ENCODE measurements around the gene PRCC.

Gene PRCC

GRCh38 chr1:156738407-156738806, 28.9 kb upstream of the PRCC start:
- H3K9me3 ChIP-seq (ENCODE audit: insufficient read depth, low read depth, low read length): no peaks in the 10 kb centered on the region
- peaks cover 11% of the 10 kb centered on the region; the same call in 1 of the 2 replicates for H3K4me1 ChIP-seq (ENCODE audit: insufficient read depth, low read length)
- H3K36me3 ChIP-seq (ENCODE audit: insufficient read depth, low read depth, low read length): peaks cover 50% of the 10 kb centered on the region
- H3K9ac ChIP-seq (ENCODE audit: low read depth, low read length): no peak overlapping the region
- H3K4me3 ChIP-seq (ENCODE audit: low read length): no peak overlapping the region
- no peaks in the 10 kb centered on the region for H3K27me3 ChIP-seq (ENCODE audit: insufficient read depth, low read length)
- H3K27ac ChIP-seq (ENCODE audit: low read length): no peak overlapping the region

DNA sequence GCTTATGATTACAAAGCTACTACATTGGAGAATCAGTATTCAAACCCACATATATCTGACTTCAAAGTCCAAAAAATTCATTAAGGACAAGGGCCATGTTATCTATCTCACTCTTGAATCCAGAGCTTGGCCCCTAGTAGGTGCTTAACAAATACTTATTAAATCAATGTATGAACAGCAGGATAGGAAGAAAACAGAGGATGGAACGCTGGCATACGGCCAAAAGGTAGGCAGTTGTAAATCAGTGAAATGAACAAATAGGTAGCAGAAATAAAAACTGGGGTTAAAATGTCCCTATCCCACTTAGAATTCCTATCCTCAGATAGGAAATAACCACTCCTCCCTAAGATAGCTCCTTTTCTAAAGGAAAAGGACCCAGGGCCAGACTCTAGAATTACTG, 28.4 kb upstream of the PRCC start:
- H3K27ac ChIP-seq (ENCODE audit: low read length): no peak overlapping the region
- no peak overlapping the region for H3K9ac ChIP-seq (ENCODE audit: low read depth, low read length)
- no peaks in the 10 kb centered on the region for H3K27me3 ChIP-seq (ENCODE audit: insufficient read depth, low read length)
- peaks cover 50% of the 10 kb centered on the region for H3K36me3 ChIP-seq (ENCODE audit: insufficient read depth, low read depth, low read length)
- H3K9me3 ChIP-seq (ENCODE audit: insufficient read depth, low read depth, low read length): no peaks in the 10 kb centered on the region
- H3K4me1 ChIP-seq (ENCODE audit: insufficient read depth, low read length): peaks cover 11% of the 10 kb centered on the region; the same call in 1 of the 2 replicates
- H3K4me3 ChIP-seq (ENCODE audit: low read length): no peak overlapping the region

DNA sequence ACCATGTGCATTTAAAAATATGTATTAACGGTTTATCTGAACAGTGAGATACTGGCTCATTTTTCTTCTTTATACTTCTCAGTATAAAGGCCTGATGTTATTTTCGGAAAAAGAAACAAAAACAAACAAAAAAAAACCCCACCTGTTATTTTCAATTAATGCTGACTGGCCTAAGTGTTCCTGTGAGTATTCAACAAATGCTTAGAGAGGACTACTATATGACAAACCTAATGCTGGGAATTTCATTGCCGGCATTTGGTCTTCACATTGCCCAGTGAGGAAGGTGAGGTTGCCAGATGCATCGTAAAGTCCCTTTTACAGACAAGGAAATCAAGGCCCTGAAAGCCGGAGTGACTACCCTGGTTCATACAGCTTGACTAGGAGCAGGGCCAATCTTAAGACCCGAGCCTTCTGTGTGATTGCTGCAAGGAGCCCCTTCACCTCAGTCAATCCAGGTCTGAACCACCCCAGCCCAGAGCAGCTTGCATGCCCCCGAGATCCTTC, 27.0 kb upstream of the PRCC start:
- Histone ChIP-seq H3K4me3 (ENCODE audit: low read length) (peak overlapping the region; percentile 84), H3K27ac (ENCODE audit: low read length) (peak overlapping the region; percentile 68), H3K36me3 (ENCODE audit: insufficient read depth, low read depth, low read length) (peaks cover 59% of the 10 kb centered on the region), H3K9ac (ENCODE audit: low read depth, low read length) (peak overlapping the region; percentile 89), H3K27me3 (ENCODE audit: insufficient read depth, low read length) (no peaks in the 10 kb centered on the region), H3K4me1 (ENCODE audit: insufficient read depth, low read length) (peaks cover 12% of the 10 kb centered on the region; the same call in 1 of the 2 replicates), H3K9me3 (ENCODE audit: insufficient read depth, low read depth, low read length) (no peaks in the 10 kb centered on the region)

DNA sequence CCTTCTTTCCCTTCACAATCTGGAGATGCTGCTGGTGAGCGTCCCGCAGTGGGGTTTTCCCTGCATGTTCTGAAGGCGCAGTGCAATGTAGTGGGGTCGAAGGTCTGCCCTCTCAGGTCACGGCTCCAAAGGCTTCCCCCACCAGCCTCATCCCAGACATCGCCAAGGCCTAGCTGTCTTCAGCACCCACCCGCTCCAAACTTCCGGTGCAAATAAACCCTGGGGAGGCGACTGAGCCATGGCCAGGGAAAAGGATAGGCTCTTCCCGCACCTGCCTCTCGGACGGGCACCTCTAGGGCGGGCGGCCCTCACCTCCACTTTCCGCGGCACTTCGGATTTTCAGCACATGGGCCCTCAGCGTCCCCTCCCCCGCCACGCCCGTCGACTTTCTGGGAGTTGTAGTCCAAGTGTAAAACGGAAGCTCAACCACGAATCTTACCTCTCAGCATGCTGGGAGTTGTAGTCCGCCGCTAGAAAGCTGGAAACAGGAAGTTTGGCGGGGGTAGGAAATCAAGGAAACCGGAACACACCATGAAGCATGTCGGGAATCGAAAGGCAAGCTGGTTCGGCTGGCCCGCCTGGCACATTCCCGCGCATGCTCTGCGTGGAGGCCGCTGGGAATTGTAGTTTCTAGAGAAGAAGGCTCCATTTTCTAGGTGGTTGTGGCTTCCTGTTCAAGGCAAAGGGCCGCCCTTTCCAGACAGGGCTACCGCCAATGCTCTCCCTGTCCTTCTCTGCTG, 26.4 kb upstream of the PRCC start, which contains the start of gene MRPL24:
MRPL24 (minus strand) TSS at position 348 of the 740 bp plus-strand sequence. CDS start 2,384 bp downstream, outside the sequence.
- H3K27me3 ChIP-seq (ENCODE audit: insufficient read depth, low read length): no peaks in the 10 kb centered on the region
- peak within 1 kb of the TSS; percentile 89 for H3K9ac ChIP-seq (ENCODE audit: low read depth, low read length)
- H3K9me3 ChIP-seq (ENCODE audit: insufficient read depth, low read depth, low read length): no peaks in the 10 kb centered on the region
- H3K4me3 ChIP-seq (ENCODE audit: low read length): peak within 1 kb of the TSS; percentile 84
- peak within 1 kb of the TSS; percentile 68 for H3K27ac ChIP-seq (ENCODE audit: low read length)
- peaks cover 59% of the 10 kb centered on the region for H3K36me3 ChIP-seq (ENCODE audit: insufficient read depth, low read depth, low read length)
- H3K4me1 ChIP-seq (ENCODE audit: insufficient read depth, low read length): peaks cover 16% of the 10 kb centered on the region; the same call in 1 of the 2 replicates

- peaks cover 54% of the 10 kb centered on the region for H3K36me3 ChIP-seq (ENCODE audit: insufficient read depth, low read depth, low read length)
- H3K27me3 ChIP-seq (ENCODE audit: insufficient read depth, low read length): no peaks in the 10 kb centered on the region
- H3K4me1 ChIP-seq (ENCODE audit: insufficient read depth, low read length): peaks cover 22% of the 10 kb centered on the region; the same call in 1 of the 2 replicates
- peak overlapping the region; percentile 73; the same call in 1 of the 2 replicates for H3K9ac ChIP-seq (ENCODE audit: low read depth, low read length)
- peak overlapping the region; percentile 9 for H3K27ac ChIP-seq (ENCODE audit: low read length)
- H3K9me3 ChIP-seq (ENCODE audit: insufficient read depth, low read depth, low read length): no peaks in the 10 kb centered on the region
- H3K4me3 ChIP-seq (ENCODE audit: low read length): peak overlapping the region; percentile 57
Observed at GRCh38 chr1:156741481-156741983, 25.8 kb upstream of the PRCC start.

GRCh38 chr1:156742017-156742416, 25.3 kb upstream of the PRCC start:
- no peaks in the 10 kb centered on the region for H3K9me3 ChIP-seq (ENCODE audit: insufficient read depth, low read depth, low read length)
- H3K36me3 ChIP-seq (ENCODE audit: insufficient read depth, low read depth, low read length): peaks cover 50% of the 10 kb centered on the region
- no peaks in the 10 kb centered on the region for H3K27me3 ChIP-seq (ENCODE audit: insufficient read depth, low read length)
- H3K4me3 ChIP-seq (ENCODE audit: low read length): peak overlapping the region; percentile 57; the same call in 1 of the 2 replicates
- peak overlapping the region; percentile 9 for H3K27ac ChIP-seq (ENCODE audit: low read length)
- H3K9ac ChIP-seq (ENCODE audit: low read depth, low read length): peak overlapping the region; percentile 73; the same call in 1 of the 2 replicates
- H3K4me1 ChIP-seq (ENCODE audit: insufficient read depth, low read length): peaks cover 22% of the 10 kb centered on the region; the same call in 1 of the 2 replicates

- H3K36me3 ChIP-seq (ENCODE audit: insufficient read depth, low read depth, low read length): peaks cover 42% of the 10 kb centered on the region
- no peaks in the 10 kb centered on the region for H3K27me3 ChIP-seq (ENCODE audit: insufficient read depth, low read length)
- H3K27ac ChIP-seq (ENCODE audit: low read length): no peak overlapping the region
- peaks cover 25% of the 10 kb centered on the region for H3K4me1 ChIP-seq (ENCODE audit: insufficient read depth, low read length)
- H3K9ac ChIP-seq (ENCODE audit: low read depth, low read length): no peak overlapping the region
- no peaks in the 10 kb centered on the region for H3K9me3 ChIP-seq (ENCODE audit: insufficient read depth, low read depth, low read length)
- H3K4me3 ChIP-seq (ENCODE audit: low read length): no peak overlapping the region
Observed at GRCh38 chr1:156742801-156743200, 24.5 kb upstream of the PRCC start.

DNA sequence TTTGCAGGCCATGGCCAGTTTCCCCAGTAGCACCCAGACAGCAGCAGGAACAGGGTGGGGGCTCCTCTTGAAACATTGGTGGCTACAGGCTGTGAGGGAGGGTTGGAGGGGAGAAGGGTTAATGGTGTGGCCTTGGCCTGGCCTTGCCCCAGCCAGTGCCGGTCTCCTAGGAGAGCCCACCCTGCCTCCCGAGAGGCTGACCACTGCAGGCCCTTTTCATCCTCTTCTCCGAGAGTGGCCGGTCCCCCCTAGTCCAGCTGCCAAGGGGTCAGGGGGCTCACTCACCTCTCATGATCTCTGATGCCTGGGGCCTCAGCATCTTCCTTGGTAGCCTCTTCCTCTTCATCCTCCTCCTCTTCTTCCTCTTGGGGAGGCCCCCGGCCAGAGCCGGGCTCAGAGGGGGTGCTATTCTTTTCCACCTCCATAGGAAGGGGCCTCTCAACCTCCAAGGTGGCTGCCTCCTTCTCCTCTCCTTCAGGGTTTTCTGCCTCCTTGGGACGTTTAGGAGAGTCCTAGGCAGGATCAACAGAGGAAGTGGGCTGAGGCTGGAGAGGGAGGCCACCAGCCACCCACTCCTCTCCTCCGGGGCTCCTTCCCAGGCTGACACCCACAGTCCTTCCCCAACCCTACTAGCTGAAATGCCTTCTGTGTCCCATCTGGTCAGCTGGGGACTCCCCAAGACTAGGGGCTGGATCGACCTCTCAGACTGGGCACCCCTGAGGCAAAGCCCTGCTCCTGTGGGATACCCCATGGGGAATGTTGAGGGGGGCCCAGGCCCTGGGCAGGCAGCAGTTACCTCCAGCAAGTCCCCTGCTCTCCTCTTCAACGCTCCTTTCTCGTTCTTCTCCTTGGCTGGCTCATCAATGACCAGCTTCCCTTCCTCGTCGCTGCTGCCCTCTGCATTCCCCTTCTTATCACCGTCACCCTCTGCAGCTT, 23.7 kb upstream of the PRCC start:
- H3K36me3 ChIP-seq (ENCODE audit: insufficient read depth, low read depth, low read length): peaks cover 38% of the 10 kb centered on the region
- no peak overlapping the region for H3K4me3 ChIP-seq (ENCODE audit: low read length)
- H3K27me3 ChIP-seq (ENCODE audit: insufficient read depth, low read length): no peaks in the 10 kb centered on the region
- H3K9me3 ChIP-seq (ENCODE audit: insufficient read depth, low read depth, low read length): no peaks in the 10 kb centered on the region
- H3K27ac ChIP-seq (ENCODE audit: low read length): no peak overlapping the region
- H3K9ac ChIP-seq (ENCODE audit: low read depth, low read length): no peak overlapping the region
- H3K4me1 ChIP-seq (ENCODE audit: insufficient read depth, low read length): peaks cover 34% of the 10 kb centered on the region

DNA sequence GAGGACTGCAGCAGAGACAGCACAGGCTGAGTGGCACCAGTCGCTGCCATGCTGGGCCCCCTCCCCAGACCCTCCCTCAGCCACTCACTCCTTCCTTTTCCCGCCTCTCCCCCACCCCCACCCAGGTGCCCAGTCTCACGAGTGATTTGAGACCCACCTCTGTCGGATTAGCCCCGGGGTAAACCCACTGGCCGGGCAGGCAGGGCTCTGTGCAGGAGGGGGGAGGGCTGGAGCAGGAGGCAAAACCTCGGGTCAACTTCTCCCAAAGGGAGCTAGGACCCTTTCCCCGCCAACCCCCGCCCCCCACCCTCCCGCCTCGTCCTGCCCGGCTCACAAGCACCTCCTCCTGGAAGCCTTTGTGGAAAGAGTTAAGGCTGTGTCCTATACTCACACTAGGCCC, 23.0 kb upstream of the PRCC start:
- Histone ChIP-seq H3K36me3 (ENCODE audit: insufficient read depth, low read depth, low read length) (peaks cover 39% of the 10 kb centered on the region), H3K27ac (ENCODE audit: low read length) (no peak overlapping the region), H3K9ac (ENCODE audit: low read depth, low read length) (no peak overlapping the region), H3K9me3 (ENCODE audit: insufficient read depth, low read depth, low read length) (no peaks in the 10 kb centered on the region), H3K27me3 (ENCODE audit: insufficient read depth, low read length) (no peaks in the 10 kb centered on the region), H3K4me3 (ENCODE audit: low read length) (no peak overlapping the region), H3K4me1 (ENCODE audit: insufficient read depth, low read length) (peaks cover 41% of the 10 kb centered on the region)

DNA sequence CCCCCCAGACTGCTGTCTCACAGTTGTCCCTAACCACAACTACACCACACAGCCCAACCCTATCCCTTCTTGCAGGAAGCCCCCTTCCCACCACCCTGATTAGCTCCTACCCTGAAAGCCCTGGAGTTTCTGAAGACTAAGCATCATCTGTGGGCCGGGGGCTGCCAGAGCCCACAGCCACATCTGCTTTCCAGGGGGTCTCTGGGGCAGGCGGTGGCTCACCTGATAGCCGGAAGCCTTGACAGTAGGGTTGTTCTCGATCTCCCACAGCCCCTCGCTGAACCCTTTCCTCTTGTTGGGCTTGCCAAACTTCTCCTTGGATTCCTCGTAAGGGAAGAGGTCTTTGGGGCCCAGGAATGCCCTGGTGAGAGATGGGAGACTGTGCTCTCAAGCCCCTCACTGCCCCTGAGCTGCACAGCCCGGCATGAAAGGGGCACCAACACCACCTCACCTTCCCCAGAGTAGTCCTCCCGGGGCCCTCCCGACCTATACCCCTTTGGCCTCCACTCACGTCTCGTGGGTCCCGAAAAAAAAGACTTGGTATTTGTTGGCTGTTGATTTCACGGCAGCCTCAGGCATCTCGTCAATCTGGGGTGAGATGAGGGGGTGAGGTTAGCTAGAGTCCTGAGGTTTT, 22.4 kb upstream of the PRCC start:
- Histone ChIP-seq H3K27ac (ENCODE audit: low read length) (peak overlapping the region; percentile 78), H3K4me3 (ENCODE audit: low read length) (no peak overlapping the region), H3K27me3 (ENCODE audit: insufficient read depth, low read length) (no peaks in the 10 kb centered on the region), H3K36me3 (ENCODE audit: insufficient read depth, low read depth, low read length) (peaks cover 44% of the 10 kb centered on the region), H3K9me3 (ENCODE audit: insufficient read depth, low read depth, low read length) (no peaks in the 10 kb centered on the region), H3K9ac (ENCODE audit: low read depth, low read length) (no peak overlapping the region; the same call in 1 of the 2 replicates), H3K4me1 (ENCODE audit: insufficient read depth, low read length) (peaks cover 45% of the 10 kb centered on the region)

- Histone ChIP-seq H3K4me3 (ENCODE audit: low read length) (peak overlapping the region; percentile 89; the same call in 1 of the 2 replicates), H3K9me3 (ENCODE audit: insufficient read depth, low read depth, low read length) (no peaks in the 10 kb centered on the region), H3K27ac (ENCODE audit: low read length) (peak overlapping the region; percentile 100), H3K9ac (ENCODE audit: low read depth, low read length) (peak overlapping the region; percentile 100; the same call in 1 of the 2 replicates), H3K4me1 (ENCODE audit: insufficient read depth, low read length) (peaks cover 45% of the 10 kb centered on the region), H3K27me3 (ENCODE audit: insufficient read depth, low read length) (no peaks in the 10 kb centered on the region), H3K36me3 (ENCODE audit: insufficient read depth, low read depth, low read length) (peaks cover 44% of the 10 kb centered on the region)
Observed at GRCh38 chr1:156745881-156746280, 21.5 kb upstream of the PRCC start.

All from iPS-20b (cell line).